Smooth muscle cell (in vitro differentiated cells): ENCODE results near the gene VPS36. TPM values are rescaled to one million over a fixed set of nuclear protein-coding genes. Genes with fewer than 3 reads are reported as not detected.
"Not testable (repeated sequence)": the region's sequence is repeated elsewhere in the genome, so short reads cannot be mapped to it uniquely, and the experiment has no call there.

Experiments
- DNase-seq: peaks from one replicate; lab custom pipeline; 2025; ENCODE audit not compliant: unreplicated experiment; lab: John Stamatoyannopoulos, UW
- H2AFZ ChIP-seq: fragments of 200-600 bp; sonication (generic); 2 replicates; pipeline ENCODE4 v1.6.0; 2016; ENCODE audit warnings: antibody characterized with exemption, low read depth, mild to moderate bottlenecking
- H3F3A ChIP-seq: fragments of 200-600 bp; sonication (generic); 2 replicates; pipeline ENCODE4 v1.6.0; 2017; ENCODE audit warnings: antibody characterized with exemption, low read depth
- H3K27ac ChIP-seq: fragments of 200-600 bp; sonication (generic); 2 replicates; pipeline ENCODE4 v1.5.1; 2016; ENCODE audit warnings: low read depth, mild to moderate bottlenecking
- H3K27me3 ChIP-seq: fragments of 200-600 bp; sonication (generic); 2 replicates; pipeline ENCODE4 v1.6.1; 2016; ENCODE audit warnings: low read depth, mild to moderate bottlenecking
- H3K36me3 ChIP-seq: fragments of 200-600 bp; sonication (generic); 2 replicates; pipeline ENCODE4 v1.5.1; 2016; ENCODE audit warnings: low read depth
- H3K4me1 ChIP-seq: fragments of 200-600 bp; sonication (generic); 2 replicates; pipeline ENCODE4 v1.5.1; 2016; ENCODE audit warnings: low read depth
- H3K4me2 ChIP-seq: fragments of 200-600 bp; sonication (generic); 2 replicates; pipeline ENCODE4 v1.6.0; 2016; ENCODE audit warnings: mild to moderate bottlenecking
- H3K4me3 ChIP-seq: fragments of 200-600 bp; sonication (generic); 2 replicates; pipeline ENCODE4 v1.5.1; 2016; ENCODE audit warnings: mild to moderate bottlenecking
- H3K79me2 ChIP-seq: fragments of 200-600 bp; sonication (generic); 2 replicates; pipeline ENCODE4 v1.6.0; 2016; ENCODE audit warnings: low read depth, mild to moderate bottlenecking
- H3K9ac ChIP-seq: fragments of 200-600 bp; sonication (generic); 2 replicates; pipeline ENCODE4 v1.6.0; 2016; ENCODE audit warnings: low read depth
- H3K9me3 ChIP-seq: fragments of 200-600 bp; sonication (generic); replicated peaks from 2 replicates; pipeline ENCODE4 v1.5.1; 2016; ENCODE audit warnings: low read depth
- H4K20me1 ChIP-seq: fragments of 200-600 bp; sonication (generic); 2 replicates; pipeline ENCODE4 v1.6.0; 2016; ENCODE audit warnings: low read depth
- WGBS: methylation state at CpG from one replicate; pipeline ENCODE4 v1.1.7; 2016; ENCODE audit warnings: low lambda C conversion rate; 5-methylcytosine and 5-hydroxymethylcytosine counted together
- polyA plus RNA-seq: library from polyadenylated mRNA; unstranded; fragments of >200 nt; fragmentation: Nextera tagmentation; extraction: Ambion mirVana; gene quantifications from 2 replicates; pipeline ENCODE4 v1.2.1, GENCODE V29; 2016
- total RNA-seq: library from RNA; depleted of rRNA; stranded (reverse); fragments of >200 nt; gene quantifications from 2 replicates; pipeline ENCODE4 v1.2.3, GENCODE V29; 2014
- TF ChIP-seq, protein P1 (sequence below): fragments of 200-600 bp; sonication (generic); IDR thresholded peaks from 2 replicates; pipeline ENCODE4 v1.5.1; 2017; ENCODE audit warnings: borderline replicate concordance, mild to moderate bottlenecking, antibody characterized with exemption; ENCODE audit not compliant: insufficient read depth, poor library complexity, severe bottlenecking

VPS36 gene, protein sequence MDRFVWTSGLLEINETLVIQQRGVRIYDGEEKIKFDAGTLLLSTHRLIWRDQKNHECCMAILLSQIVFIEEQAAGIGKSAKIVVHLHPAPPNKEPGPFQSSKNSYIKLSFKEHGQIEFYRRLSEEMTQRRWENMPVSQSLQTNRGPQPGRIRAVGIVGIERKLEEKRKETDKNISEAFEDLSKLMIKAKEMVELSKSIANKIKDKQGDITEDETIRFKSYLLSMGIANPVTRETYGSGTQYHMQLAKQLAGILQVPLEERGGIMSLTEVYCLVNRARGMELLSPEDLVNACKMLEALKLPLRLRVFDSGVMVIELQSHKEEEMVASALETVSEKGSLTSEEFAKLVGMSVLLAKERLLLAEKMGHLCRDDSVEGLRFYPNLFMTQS
- total RNA-seq (31.7 and 45.9 TPM in 2 replicates), polyA plus RNA-seq (18.2 and 19.0 TPM in 2 replicates)

DNA sequence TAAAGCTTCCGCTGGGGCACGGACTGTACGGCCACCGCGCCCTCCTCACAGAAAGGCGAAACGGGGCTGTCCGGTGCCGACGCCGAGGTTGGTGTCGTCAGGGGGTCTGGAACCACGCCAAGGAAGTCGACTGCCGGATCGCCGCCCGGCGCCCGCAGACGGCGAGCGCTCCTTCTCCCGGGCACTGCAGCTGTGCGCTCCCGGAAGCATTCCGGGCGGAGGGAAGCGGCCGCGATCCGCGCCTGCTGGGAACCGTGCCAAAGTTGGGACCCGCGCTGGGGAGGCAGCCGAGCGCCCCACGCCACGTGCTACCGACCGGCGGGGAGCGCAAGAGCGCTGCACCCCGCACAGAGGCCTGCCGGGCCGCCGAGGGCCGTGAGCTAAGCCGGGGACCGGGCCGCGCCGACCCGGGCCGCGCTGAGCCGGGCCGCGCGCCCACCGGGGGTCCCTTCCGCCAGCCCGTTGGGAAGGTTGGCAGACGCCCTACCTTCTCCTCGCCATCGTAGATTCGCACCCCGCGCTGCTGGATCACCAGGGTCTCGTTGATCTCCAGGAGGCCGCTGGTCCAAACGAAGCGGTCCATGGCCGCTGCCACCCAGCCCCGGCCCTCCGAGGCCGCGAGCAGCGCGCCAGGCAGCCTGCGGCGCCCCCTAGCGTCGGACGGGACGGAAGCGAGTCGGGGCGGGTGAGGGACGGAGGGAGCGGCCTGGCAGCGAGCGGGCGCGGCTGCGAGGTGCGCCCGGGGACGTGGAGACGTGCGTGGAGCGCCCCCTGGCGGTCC, at the start of gene VPS36:
Gene VPS36 (minus strand): TSS at position 623 of the 781 bp plus-strand sequence. CDS start 40 bp downstream, at position 583.
- under 1% methylated on average over 91 of the region's 105 CpGs for WGBS
- Histone ChIP-seq H3K4me2 (peak within 1 kb of the TSS; percentile 89), H3K27ac (peak within 1 kb of the TSS; percentile 72), H3K9me3 (no peaks in the 10 kb centered on the region), H3K36me3 (no peaks in the 10 kb centered on the region), H3K4me3 (peak within 1 kb of the TSS; percentile 90), H3K9ac (peak within 1 kb of the TSS; percentile 81), H3K27me3 (no peaks in the 10 kb centered on the region), H3K4me1 (peaks cover 17% of the 10 kb centered on the region), H3K79me2 (peaks cover 40% of the 10 kb centered on the region), H2AFZ (peak within 1 kb of the TSS; percentile 79), H3F3A (no peaks in the 10 kb centered on the region), H4K20me1 (peaks cover 25% of the 10 kb centered on the region)
- DNase-seq = peak; percentile 88
- TF ChIP-seq, protein P1, sequence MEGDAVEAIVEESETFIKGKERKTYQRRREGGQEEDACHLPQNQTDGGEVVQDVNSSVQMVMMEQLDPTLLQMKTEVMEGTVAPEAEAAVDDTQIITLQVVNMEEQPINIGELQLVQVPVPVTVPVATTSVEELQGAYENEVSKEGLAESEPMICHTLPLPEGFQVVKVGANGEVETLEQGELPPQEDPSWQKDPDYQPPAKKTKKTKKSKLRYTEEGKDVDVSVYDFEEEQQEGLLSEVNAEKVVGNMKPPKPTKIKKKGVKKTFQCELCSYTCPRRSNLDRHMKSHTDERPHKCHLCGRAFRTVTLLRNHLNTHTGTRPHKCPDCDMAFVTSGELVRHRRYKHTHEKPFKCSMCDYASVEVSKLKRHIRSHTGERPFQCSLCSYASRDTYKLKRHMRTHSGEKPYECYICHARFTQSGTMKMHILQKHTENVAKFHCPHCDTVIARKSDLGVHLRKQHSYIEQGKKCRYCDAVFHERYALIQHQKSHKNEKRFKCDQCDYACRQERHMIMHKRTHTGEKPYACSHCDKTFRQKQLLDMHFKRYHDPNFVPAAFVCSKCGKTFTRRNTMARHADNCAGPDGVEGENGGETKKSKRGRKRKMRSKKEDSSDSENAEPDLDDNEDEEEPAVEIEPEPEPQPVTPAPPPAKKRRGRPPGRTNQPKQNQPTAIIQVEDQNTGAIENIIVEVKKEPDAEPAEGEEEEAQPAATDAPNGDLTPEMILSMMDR = peak; percentile 98

DNA sequence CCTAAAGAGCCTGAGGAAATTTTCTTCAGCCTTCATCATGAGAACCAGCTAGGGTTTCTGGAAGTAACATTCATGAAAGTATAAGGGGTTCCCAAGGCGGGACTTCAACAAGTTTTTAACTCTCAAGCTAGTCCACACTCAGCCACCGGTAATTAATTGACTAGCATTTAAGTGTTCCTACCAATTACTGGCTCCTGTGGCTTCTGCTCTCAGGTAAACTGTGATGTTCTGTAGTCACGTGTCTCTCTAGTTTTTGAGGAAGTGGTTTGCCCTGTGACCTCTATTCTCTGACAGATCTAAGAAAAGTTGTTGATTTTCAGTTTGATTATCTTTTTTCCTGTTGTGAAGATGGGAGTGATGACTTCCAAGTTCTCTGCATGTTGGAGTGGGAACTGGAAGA, 47.5 kb upstream of the VPS36 start:
- not testable (repeated sequence) for H3F3A ChIP-seq, H3K79me2 ChIP-seq, DNase-seq, H3K4me1 ChIP-seq, H3K9ac ChIP-seq, H4K20me1 ChIP-seq, H3K9me3 ChIP-seq, H3K36me3 ChIP-seq, H3K4me3 ChIP-seq, H3K27me3 ChIP-seq, H3K27ac ChIP-seq, H3K4me2 ChIP-seq, H2AFZ ChIP-seq
- 86% methylated on average over 3 of the region's 3 CpGs for WGBS

DNA sequence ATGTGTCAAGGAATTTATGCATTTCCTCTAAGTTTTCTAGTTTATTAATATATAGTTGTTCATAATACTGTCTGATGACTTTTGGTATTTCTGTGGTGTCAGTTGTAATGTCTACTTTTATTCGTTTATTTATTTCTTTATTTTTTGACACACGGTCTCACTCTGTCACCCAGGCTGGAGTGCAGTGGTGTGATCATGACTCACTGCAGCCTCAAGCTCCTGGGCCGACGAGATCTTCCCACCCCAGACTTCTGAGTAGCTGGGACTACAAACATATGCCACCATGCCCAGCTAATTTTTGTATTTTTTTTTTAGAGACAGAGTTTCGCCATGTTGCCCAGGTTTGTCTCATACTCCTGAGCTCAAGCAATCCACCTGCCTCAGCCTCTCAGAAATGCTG, 43.8 kb upstream of the VPS36 start:
- WGBS = 65% methylated on average over 5 of the region's 5 CpGs

DNA sequence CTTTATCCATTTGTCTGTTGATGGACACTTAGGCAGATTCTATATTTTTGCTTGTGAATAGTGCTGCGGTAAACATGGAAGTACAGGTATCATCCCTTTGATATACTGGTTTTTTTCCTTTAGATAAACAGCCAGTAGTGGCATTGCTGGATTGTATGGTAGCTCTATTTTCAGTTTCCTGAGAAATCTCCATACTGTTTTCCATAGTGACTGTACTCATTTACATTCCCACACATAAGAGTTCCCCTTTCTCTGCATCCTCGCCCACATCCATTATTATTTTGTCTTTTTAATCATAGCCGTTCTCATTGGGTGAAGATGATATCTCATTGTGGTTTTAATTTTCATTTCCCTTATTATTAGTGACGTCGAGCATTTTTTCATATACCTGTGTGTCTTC, 40.6 kb upstream of the VPS36 start:
- H2AFZ ChIP-seq, H3K4me3 ChIP-seq, H3K27ac ChIP-seq, H3K9ac ChIP-seq, H4K20me1 ChIP-seq, H3K4me1 ChIP-seq, H3K4me2 ChIP-seq, H3K27me3 ChIP-seq, H3F3A ChIP-seq, H3K79me2 ChIP-seq, DNase-seq, H3K36me3 ChIP-seq, H3K9me3 ChIP-seq: not testable (repeated sequence)
- 100% methylated on average over 2 of the region's 5 CpGs for WGBS

More for the DNA sequence above, 43.8 kb upstream of the VPS36 start:
- H3K79me2 ChIP-seq, H3K4me1 ChIP-seq, H3K4me2 ChIP-seq, H3K36me3 ChIP-seq, H3K27me3 ChIP-seq, H2AFZ ChIP-seq, H3K9me3 ChIP-seq, H3K27ac ChIP-seq, DNase-seq, H3F3A ChIP-seq, H3K9ac ChIP-seq, H3K4me3 ChIP-seq, H4K20me1 ChIP-seq: not testable (repeated sequence)

DNA sequence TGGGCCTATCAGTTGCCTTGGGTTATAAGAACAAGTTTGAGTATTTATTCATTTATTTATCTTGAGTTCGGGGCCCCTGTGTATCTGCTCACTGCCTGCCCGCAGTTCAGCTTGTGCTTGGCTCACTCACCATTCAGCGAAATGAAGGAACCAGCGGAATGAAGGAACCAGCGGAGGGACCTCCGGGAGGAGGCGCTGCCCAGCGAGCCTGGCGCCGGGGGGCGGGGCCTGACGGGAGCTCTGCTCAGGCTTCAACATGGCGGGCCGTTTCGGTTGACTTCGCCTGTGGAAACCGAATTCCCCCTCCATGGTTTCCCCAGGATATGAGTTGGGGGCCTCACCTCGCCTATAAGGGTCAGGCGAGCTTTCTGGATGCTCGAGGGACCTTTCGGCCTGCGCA, 38.3 kb upstream of the VPS36 start:
- not testable (repeated sequence) for H3K27ac ChIP-seq, H4K20me1 ChIP-seq, H3K9me3 ChIP-seq, H3K79me2 ChIP-seq, DNase-seq, H3K4me2 ChIP-seq, H3K4me3 ChIP-seq, H3K9ac ChIP-seq, H3K36me3 ChIP-seq, H3K27me3 ChIP-seq, H3K4me1 ChIP-seq, H3F3A ChIP-seq, H2AFZ ChIP-seq
- no CpG with 5 or more reads among the region's 22 CpGs for WGBS

DNA sequence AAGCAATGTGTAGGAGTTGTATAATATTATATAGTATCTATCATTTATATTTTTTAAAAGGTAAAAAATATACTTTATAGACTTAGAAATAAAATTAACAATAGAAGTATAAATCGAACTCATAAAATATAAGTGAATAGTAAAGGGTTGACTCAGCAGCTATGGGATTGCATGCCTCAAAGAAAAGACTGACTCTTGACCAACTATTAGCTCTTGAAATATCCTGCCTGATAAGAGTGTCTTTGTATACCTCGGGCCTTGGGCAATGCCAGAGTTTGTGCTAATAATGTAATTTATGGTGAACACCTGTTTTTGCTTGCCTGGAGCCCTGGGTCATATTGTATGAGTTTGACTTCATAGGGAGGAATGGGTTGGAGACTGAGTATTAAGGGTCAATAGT, 36.6 kb upstream of the VPS36 start:
- 75% methylated on average over 2 of the region's 2 CpGs for WGBS

DNA sequence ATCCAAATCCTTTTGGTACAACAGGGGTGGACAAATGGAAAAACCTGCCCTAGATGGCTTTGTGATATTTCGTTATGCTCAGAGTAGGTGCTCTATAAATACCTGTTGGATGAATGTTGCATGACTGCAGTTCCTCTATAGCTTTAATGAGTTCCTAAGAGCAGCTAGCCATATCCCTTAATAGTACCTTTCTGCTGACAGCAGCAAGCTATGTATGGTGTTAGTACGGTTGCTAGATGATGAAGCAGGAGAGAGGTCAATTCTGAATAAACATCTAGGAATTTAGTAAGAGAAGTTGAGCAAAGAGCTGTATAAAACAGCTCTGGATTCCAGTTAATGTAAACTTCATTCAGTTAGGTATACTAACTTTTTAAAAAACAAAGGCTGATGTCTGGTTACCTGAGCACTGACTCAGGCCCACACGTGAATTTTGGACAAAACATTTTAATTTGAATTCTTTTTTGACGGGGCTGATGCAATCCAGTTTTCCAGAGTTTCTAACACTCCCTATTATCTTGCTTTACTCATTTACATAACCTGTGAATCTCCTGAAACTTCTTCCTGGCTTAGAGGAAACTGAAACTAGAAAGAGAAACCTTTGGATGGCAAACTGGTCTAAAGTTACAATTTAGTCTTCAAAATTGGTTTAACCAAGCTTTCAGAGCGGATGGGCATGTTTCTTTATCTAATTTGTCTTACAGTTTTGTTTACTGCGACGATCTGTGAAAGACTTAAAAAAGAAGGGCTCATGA, 30.4 kb upstream of the VPS36 start:
- H3F3A ChIP-seq, H3K4me3 ChIP-seq, H3K4me1 ChIP-seq, DNase-seq, H4K20me1 ChIP-seq, H3K79me2 ChIP-seq, H3K9ac ChIP-seq, H3K27me3 ChIP-seq, H3K9me3 ChIP-seq, H3K4me2 ChIP-seq, H3K36me3 ChIP-seq: not testable (repeated sequence)
- Histone ChIP-seq H2AFZ (peak overlapping the region; percentile 18), H3K27ac (peak overlapping the region; percentile 82)
- WGBS = 67% methylated on average over 6 of the region's 7 CpGs

More for the DNA sequence above, 36.6 kb upstream of the VPS36 start:
- not testable (repeated sequence) for H3K27ac ChIP-seq, H3F3A ChIP-seq, H3K4me3 ChIP-seq, H3K36me3 ChIP-seq, H3K9ac ChIP-seq, H3K4me1 ChIP-seq, H3K27me3 ChIP-seq, H4K20me1 ChIP-seq, DNase-seq, H3K9me3 ChIP-seq, H3K4me2 ChIP-seq, H3K79me2 ChIP-seq, H2AFZ ChIP-seq
